ENCODE results near the gene PRSS33. TPM values are rescaled to one million over a fixed set of nuclear protein-coding genes. Genes with fewer than 3 reads are reported as not detected.

Gene PRSS33
- total RNA-seq, 1 donor from 2014 or later, result not detected

DNA sequence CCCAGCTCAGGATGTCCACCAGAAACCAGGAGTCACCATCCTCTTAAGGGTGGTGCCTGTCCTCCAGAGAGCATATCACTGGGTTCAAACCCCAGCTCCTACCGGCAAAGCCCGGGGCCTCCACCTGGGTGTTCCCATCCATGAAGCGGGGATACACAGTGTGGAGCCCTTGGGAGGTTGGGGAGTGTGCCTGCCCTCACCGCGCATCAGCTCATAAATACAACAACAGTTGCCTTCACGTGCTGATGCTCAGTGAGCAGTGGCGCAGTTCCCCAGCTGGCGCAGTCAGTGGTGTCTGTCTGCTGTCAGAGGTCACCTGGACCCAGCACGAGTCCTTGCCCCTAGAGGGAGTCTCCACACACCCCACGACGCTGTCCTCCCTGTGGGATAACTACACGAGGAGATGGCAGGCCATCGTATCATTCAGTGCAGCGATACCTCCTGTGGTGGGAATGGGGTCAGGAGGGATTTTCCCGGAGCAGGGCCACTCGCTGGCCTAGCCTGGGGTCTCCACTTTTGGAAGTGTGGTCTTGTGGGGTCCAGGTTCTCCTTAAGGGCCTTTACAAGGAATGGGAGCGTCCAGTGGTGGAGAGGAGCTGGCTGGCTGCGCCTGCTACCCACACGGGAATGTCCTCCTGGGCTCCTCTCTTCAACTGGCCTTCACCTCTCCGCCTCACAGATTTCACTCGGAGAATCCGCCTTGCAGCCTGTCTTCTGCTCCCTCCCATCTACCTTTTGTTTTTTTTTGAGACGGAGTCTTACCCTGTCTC is 8.0 kb downstream of the PRSS33 start:
- H3K36me3 ChIP-seq (ENCODE audit: control insufficient read depth, insufficient read depth, low read length), result no peaks in the 10 kb centered on the region
- TF ChIP-seq, protein P1, sequence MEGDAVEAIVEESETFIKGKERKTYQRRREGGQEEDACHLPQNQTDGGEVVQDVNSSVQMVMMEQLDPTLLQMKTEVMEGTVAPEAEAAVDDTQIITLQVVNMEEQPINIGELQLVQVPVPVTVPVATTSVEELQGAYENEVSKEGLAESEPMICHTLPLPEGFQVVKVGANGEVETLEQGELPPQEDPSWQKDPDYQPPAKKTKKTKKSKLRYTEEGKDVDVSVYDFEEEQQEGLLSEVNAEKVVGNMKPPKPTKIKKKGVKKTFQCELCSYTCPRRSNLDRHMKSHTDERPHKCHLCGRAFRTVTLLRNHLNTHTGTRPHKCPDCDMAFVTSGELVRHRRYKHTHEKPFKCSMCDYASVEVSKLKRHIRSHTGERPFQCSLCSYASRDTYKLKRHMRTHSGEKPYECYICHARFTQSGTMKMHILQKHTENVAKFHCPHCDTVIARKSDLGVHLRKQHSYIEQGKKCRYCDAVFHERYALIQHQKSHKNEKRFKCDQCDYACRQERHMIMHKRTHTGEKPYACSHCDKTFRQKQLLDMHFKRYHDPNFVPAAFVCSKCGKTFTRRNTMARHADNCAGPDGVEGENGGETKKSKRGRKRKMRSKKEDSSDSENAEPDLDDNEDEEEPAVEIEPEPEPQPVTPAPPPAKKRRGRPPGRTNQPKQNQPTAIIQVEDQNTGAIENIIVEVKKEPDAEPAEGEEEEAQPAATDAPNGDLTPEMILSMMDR (IDR thresholded peaks at IDR 0.05; ENCODE audit: insufficient read depth, low read length, poor library complexity, severe bottlenecking), result no peak
- DNase-seq (ENCODE audit: low read depth), result no peak
- H3K4me3 ChIP-seq (ENCODE audit: low read depth, low read length), result no peak overlapping the region
- no peaks in the 10 kb centered on the region for H3K27me3 ChIP-seq (ENCODE audit: control insufficient read depth, insufficient read depth, low read length)

DNA sequence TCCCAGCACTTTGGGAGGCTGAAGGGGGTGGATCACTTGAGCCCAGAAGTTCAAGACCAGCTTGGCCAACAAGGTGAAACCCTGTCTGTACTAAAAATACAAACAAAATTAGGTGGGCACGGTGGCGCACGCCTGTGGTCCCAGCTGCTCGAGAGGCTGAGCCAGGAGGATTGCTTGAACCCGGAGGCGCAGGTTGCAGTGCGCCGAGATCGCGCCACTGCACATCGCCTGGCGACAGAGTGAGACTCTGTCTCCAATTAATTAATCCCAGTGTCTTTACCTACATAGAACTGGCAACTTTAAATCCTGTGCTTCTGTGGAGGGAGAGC is 8.8 kb downstream of the PRSS33 start:
- Histone ChIP-seq H3K4me3 (ENCODE audit: low read depth, low read length) (no peak overlapping the region), H3K36me3 (ENCODE audit: control insufficient read depth, insufficient read depth, low read length) (no peaks in the 10 kb centered on the region), H3K27me3 (ENCODE audit: control insufficient read depth, insufficient read depth, low read length) (no peaks in the 10 kb centered on the region)
- TF ChIP-seq, protein P1 (IDR thresholded peaks at IDR 0.05; ENCODE audit: insufficient read depth, low read length, poor library complexity, severe bottlenecking), result no peak
- no peak for DNase-seq (ENCODE audit: low read depth)

DNA sequence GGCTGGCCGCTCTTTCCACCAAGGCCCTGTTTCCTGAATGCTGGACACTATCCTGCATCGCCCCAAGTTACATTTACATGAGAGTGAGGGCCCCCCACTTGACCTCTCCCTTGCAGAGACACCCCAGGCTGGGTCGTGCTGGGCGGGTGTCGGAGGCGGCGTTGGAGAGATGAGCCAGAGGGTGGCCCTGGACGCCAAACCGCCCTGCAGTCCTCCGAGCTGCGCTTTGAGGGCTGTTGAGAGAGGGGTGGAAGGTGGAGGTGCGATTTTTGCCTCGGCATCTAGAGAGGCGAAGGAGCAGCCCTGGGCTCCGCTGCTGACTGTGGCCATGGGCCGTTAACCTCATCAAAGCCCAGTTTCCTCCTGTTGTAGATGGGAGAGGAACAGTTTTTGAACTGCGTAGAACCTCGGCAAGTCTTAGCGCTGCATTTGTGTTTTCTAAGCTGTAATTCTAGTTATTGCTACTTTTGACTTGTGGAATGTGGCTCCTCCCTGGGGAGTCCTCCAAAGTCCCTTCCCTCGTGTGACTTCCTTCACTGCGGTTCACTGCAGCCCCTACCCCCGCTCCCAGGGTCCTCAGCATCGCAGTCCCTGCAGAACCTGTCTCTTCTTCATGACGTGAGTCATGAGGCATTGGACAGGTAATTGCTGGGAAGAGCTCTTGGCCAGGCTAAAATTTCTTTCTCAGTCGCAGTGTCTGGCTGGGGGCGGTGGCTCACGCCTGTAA is 9.3 kb downstream of the PRSS33 start:
- Histone ChIP-seq H3K36me3 (ENCODE audit: control insufficient read depth, insufficient read depth, low read length) (no peaks in the 10 kb centered on the region), H3K4me3 (ENCODE audit: low read depth, low read length) (peak overlapping the region; percentile 98), H3K27me3 (ENCODE audit: control insufficient read depth, insufficient read depth, low read length) (no peaks in the 10 kb centered on the region)
- TF ChIP-seq, protein P1 (IDR thresholded peaks at IDR 0.05; ENCODE audit: insufficient read depth, low read length, poor library complexity, severe bottlenecking), result no peak
- no peak for DNase-seq (ENCODE audit: low read depth)

DNA sequence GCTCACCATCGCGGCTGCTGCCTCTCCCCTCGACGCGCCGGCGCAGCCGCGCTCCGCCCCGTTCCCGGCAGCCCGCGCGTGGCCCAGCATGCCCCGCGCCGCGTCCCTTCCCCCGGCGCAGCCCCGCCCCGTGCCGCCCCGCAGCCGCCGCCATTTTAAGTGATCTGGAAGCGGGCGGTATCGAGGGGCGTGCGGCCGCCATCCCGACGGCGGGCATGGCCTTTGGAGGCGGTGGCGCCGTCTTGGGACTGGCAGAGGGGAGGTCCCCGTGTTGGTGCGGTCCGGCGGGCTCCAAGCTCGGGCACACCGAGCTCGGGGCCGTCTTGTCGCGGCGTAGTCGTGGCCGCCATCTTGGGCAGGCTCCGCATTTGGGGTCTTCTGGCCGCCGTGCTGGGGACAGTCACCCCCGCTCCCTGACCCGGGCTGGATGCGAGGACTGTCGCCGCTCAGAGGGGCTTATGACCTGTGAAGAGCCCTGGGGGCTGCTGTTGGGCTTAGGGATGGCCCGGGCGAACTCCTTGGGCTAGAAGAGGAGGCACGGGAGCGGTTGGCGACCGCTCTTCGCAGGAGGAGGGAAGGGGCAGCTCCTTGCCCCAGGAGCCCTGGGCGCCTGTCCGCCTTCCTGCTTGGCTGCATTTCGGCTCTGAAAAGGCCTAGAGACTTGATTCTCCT is 10.0 kb downstream of the PRSS33 start, which contains the start of gene ELOB:
Gene ELOB (minus strand): TSS at position 50 of the 672 bp plus-strand sequence. CDS start 41 bp downstream, at position 9.
- H3K4me3 ChIP-seq (ENCODE audit: low read depth, low read length), result peak within 1 kb of the TSS; percentile 98
- H3K36me3 ChIP-seq (ENCODE audit: control insufficient read depth, insufficient read depth, low read length), result no peaks in the 10 kb centered on the region
- TF ChIP-seq, protein P1 (IDR thresholded peaks at IDR 0.05; ENCODE audit: insufficient read depth, low read length, poor library complexity, severe bottlenecking), result no peak
- H3K27me3 ChIP-seq (ENCODE audit: control insufficient read depth, insufficient read depth, low read length), result no peaks in the 10 kb centered on the region
- DNase-seq (ENCODE audit: low read depth), result no peak

DNA sequence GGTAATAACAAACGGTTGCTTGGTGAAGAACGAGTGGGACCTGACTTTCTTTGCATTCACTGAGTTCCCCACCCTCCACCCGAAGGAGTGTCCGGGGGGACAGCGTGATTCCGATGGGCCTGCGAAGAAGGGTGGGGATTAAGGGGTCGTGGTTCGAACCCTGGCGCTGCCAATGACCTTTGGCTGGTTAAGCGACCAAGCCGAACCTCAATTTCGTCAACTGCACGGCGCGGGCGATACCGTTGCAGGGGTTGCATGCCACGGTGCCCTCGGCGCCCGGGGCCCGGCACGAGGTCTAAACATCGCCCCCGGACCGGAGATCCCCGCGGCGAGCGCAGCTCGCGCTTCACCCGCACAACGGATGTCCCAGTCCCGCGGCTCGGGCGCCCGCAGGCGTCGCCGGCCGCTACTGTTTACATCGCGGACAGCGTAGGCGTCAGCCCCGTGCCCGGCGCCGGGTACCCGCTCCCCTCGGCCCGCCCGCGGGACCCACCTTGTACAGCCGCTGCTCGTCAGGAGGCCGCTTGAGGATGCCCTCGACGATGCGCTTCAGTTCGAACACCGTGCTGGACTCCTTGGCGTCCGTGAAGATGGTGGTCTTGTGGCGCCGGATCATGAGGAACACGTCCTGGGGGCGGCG is 10.7 kb downstream of the PRSS33 start:
- DNase-seq (ENCODE audit: low read depth), result no peak
- TF ChIP-seq, protein P1 (IDR thresholded peaks at IDR 0.05; ENCODE audit: insufficient read depth, low read length, poor library complexity, severe bottlenecking), result no peak
- Histone ChIP-seq H3K36me3 (ENCODE audit: control insufficient read depth, insufficient read depth, low read length) (peaks cover 1% of the 10 kb centered on the region), H3K27me3 (ENCODE audit: control insufficient read depth, insufficient read depth, low read length) (no peaks in the 10 kb centered on the region), H3K4me3 (ENCODE audit: low read depth, low read length) (peak overlapping the region; percentile 66)
